Neural crest cell (in vitro differentiated cells): ENCODE measurements around the gene RBM4B. TPM values are rescaled to one million over a fixed set of nuclear protein-coding genes. Genes with fewer than 3 reads are reported as not detected.
A peak's percentile ranks its signal among the peaks of the same experiment; 100 is the strongest.

Experiments used
- DNase-seq: peaks from one replicate; pipeline ENCODE4 v3.0.0; 2021; ENCODE audit warnings: low read depth, mixed read lengths, low spot score
- H3K27ac Mint-ChIP-seq: one replicate; pipeline ENCODE4 v1.8.0; 2021; ENCODE audit warnings: mild to moderate bottlenecking, mixed read lengths; ENCODE audit not compliant: unreplicated experiment
- H3K27me3 Mint-ChIP-seq: 2 replicates; pipeline ENCODE4 v1.8.0; 2021; ENCODE audit warnings: low read depth, mild to moderate bottlenecking, mixed read lengths
- H3K36me3 Mint-ChIP-seq: 2 replicates; pipeline ENCODE4 v1.8.0; 2021; ENCODE audit warnings: low read depth, mild to moderate bottlenecking, mixed read lengths
- H3K4me1 Mint-ChIP-seq: 2 replicates; pipeline ENCODE4 v1.8.0; 2021; ENCODE audit warnings: mixed read lengths
- H3K4me3 Mint-ChIP-seq: one replicate; pipeline ENCODE4 v1.8.0; 2021; ENCODE audit warnings: mild to moderate bottlenecking, mixed read lengths
- H3K9me3 Mint-ChIP-seq: 2 replicates; pipeline ENCODE4 v1.8.0; 2021; ENCODE audit warnings: mixed read lengths
- total RNA-seq: library from RNA; stranded (reverse); gene quantifications from 2 replicates; pipeline ENCODE4 v1.2.1, GENCODE V29; 2021
- TF ChIP-seq, protein P1 (sequence below): fragments of 200-600 bp; sonication (generic); conservative IDR thresholded peaks from 2 replicates; pipeline ENCODE4 v1.5.0; 2021; ENCODE audit warnings: antibody characterized with exemption, mild to moderate bottlenecking

RBM4B gene
- total RNA-seq, 1 donor from 2014 or later = 61.9 TPM

DNA sequence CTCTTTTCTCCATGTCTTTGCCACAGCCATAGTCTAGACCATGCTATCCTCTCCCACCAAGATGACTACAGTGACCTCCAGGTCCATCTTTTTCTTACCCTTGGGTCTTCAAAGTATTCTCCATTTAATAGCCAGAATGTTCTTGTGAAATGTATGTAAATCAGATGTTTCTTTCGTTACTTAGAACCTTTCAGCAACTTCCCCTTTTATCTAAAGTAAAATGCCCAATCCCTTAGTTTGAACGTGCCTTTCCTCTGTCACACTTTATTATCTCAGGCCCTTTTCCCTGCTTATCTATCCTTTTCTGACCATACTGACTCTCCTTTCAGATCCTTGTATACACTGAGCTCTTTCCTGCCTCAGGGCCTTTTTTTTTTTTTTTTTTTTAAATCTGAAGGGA is 17.9 kb downstream of the RBM4B start:
- Mint-ChIP-seq H3K27ac (no peak overlapping the region), H3K4me1 (peaks cover 6% of the 10 kb centered on the region)

GRCh38 chr11:66653123-66653522 is 24.6 kb downstream of the RBM4B start:
- peak overlapping the region; percentile 32 for H3K4me3 Mint-ChIP-seq
- peaks cover 3% of the 10 kb centered on the region for H3K4me1 Mint-ChIP-seq
- no peak for DNase-seq
- H3K36me3 Mint-ChIP-seq = peaks cover 32% of the 10 kb centered on the region
- H3K27me3 Mint-ChIP-seq = peaks cover 3% of the 10 kb centered on the region
- TF ChIP-seq, protein P1, sequence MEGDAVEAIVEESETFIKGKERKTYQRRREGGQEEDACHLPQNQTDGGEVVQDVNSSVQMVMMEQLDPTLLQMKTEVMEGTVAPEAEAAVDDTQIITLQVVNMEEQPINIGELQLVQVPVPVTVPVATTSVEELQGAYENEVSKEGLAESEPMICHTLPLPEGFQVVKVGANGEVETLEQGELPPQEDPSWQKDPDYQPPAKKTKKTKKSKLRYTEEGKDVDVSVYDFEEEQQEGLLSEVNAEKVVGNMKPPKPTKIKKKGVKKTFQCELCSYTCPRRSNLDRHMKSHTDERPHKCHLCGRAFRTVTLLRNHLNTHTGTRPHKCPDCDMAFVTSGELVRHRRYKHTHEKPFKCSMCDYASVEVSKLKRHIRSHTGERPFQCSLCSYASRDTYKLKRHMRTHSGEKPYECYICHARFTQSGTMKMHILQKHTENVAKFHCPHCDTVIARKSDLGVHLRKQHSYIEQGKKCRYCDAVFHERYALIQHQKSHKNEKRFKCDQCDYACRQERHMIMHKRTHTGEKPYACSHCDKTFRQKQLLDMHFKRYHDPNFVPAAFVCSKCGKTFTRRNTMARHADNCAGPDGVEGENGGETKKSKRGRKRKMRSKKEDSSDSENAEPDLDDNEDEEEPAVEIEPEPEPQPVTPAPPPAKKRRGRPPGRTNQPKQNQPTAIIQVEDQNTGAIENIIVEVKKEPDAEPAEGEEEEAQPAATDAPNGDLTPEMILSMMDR = no peak
- no peak overlapping the region for H3K27ac Mint-ChIP-seq
- H3K9me3 Mint-ChIP-seq = no peaks in the 10 kb centered on the region

More for the DNA sequence above, 17.9 kb downstream of the RBM4B start:
- Mint-ChIP-seq H3K4me3 (no peak overlapping the region), H3K9me3 (no peaks in the 10 kb centered on the region), H3K27me3 (peaks cover 3% of the 10 kb centered on the region), H3K36me3 (peaks cover 11% of the 10 kb centered on the region)
- TF ChIP-seq, protein P1 = no peak
- DNase-seq = no peak

- Mint-ChIP-seq H3K4me1 (peaks cover 4% of the 10 kb centered on the region), H3K4me3 (no peak overlapping the region), H3K27me3 (peaks cover 3% of the 10 kb centered on the region), H3K27ac (no peak overlapping the region), H3K9me3 (no peaks in the 10 kb centered on the region), H3K36me3 (peaks cover 33% of the 10 kb centered on the region)
- TF ChIP-seq, protein P1 = no peak
- DNase-seq = no peak
Measured at GRCh38 chr11:66652651-66653050, 25.0 kb downstream of the RBM4B start.

DNA sequence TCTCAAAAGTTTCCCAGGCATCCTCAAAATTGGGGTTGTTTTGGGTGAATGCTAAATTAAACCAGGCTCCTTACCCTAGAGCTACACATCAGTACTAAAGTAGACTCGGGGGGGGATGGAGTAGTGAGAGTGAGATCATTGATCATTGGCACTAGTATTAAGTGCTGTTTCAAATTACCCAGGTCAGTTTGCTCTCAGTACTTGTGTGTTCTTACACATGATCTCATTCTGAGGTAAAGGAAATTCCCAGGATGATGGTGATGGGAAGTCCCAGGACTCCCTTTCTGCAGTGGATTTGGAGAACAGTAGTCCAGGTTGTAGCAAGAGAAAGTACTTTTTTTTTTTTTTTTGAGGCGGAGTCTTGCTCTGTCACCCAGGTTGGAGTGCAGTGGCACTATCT is 26.7 kb downstream of the RBM4B start:
- Mint-ChIP-seq H3K27ac (no peak overlapping the region), H3K9me3 (no peaks in the 10 kb centered on the region), H3K36me3 (peaks cover 47% of the 10 kb centered on the region), H3K4me3 (no peak overlapping the region), H3K27me3 (peaks cover 3% of the 10 kb centered on the region), H3K4me1 (peaks cover 16% of the 10 kb centered on the region)
- TF ChIP-seq, protein P1 = no peak
- no peak for DNase-seq

DNA sequence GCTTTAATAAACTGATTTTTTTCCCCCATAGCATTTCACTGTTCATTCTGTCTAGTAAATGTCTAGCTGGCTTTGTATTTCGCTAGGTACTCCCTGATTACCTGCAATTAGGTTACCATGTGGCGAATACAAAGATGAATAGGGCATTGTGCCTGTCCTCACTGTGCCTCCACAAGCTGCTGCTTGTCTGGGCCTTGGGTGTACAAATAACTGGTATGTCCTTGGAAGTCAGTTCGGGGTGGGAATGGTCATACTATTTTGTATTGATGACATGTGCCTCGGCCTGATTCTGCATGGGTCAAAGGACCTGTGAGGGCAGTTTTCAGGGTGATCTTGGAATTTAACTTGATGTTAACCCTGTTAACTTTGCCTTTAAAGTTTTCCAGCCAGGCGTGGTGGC is 27.8 kb downstream of the RBM4B start:
- DNase-seq = no peak
- Mint-ChIP-seq H3K36me3 (peaks cover 53% of the 10 kb centered on the region), H3K4me1 (peaks cover 27% of the 10 kb centered on the region), H3K4me3 (peak overlapping the region; percentile 12), H3K27ac (peak overlapping the region; percentile 27), H3K9me3 (no peaks in the 10 kb centered on the region), H3K27me3 (no peaks in the 10 kb centered on the region)
- TF ChIP-seq, protein P1 = no peak

DNA sequence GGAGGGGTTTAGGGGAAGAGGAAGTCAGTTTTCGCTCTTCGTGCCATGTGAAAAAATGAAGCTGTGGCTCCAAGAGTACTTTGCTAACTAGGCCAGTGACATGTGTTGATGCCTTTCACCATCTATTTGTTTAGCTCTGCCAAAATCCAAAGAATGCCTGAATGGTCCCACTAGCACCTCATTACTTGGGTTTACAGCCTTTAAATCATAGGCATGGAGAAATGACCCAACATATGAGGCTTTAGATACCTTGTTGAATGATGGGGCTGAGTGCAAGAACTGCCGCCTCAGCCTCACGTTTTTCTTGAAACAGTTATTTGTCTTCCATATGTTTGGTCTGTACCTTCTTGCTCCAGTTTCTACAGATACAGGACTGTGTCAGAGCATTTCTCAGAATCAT is 30.9 kb downstream of the RBM4B start:
- no peak for DNase-seq
- Mint-ChIP-seq H3K36me3 (peaks cover 64% of the 10 kb centered on the region), H3K27me3 (no peaks in the 10 kb centered on the region), H3K27ac (no peak overlapping the region), H3K9me3 (no peaks in the 10 kb centered on the region), H3K4me1 (peaks cover 56% of the 10 kb centered on the region), H3K4me3 (peak overlapping the region; percentile 18)
- TF ChIP-seq, protein P1 = no peak
